ENCODE data around the gene RNF167. TPM values are rescaled to one million over a fixed set of nuclear protein-coding genes. Genes with fewer than 3 reads are reported as not detected.

The RNF167 gene
- polyA plus RNA-seq, 1 donor (not counting 4 experiments of a cell fraction or from before 2014, with no cell fraction given), result 101 TPM

DNA sequence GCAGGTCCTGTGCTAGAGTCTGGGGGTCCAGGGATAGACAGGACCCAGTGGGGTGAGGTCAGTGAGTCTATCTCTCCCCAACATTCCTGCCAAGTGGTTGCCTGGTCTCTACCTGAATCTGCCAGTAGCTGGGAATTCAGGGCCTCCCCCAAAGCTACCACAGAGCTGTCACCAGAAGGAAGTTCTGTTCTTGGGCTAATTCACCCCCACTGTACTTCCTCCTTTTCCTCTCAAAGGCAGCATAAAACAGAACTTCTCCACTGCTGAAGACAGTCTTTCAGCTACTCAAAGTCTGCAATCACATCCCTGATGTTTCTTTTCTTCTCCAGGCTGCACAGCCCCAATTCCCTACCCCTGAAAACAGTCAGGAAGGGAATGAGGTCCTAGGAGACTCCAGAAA lies 38.7 kb downstream of the RNF167 start:
- H4K20me1 ChIP-seq (ENCODE audit: control insufficient read depth, extremely low read depth, insufficient read depth, low read length), result no peaks in the 10 kb centered on the region
- dilution Hi-C loops (cut with MboI; ENCODE audit: extremely low pct_ligation_motif_present, low sequenced_read_pairs), result no loop called here
- peaks cover 44 to 57% of the 10 kb centered on the region in 2 experiments for H3K36me3 ChIP-seq (ENCODE audit: control insufficient read depth in 2 of 2, extremely low read depth in 1 of 2, insufficient read depth in 2 of 2, low read length in 2 of 2)
- no peaks in the 10 kb centered on the region for H3K9me3 ChIP-seq (ENCODE audit: control insufficient read depth, low read depth, low read length)
- no peaks in the 10 kb centered on the region for H3K9me1 ChIP-seq (ENCODE audit: control insufficient read depth, extremely low read depth, insufficient read depth, low read length)
- no peak overlapping the region for H3K4me3 ChIP-seq (ENCODE audit: control insufficient read depth in 2 of 3, extremely low read depth in 1 of 3, insufficient read depth in 2 of 3, low read depth in 1 of 3, low read length in 3 of 3)
- no peak overlapping the region for H2AFZ ChIP-seq (ENCODE audit: control insufficient read depth, low read length)
- no peak for FAIRE-seq
- no peaks in the 10 kb centered on the region for H3K79me2 ChIP-seq (ENCODE audit: control insufficient read depth, insufficient read depth, low read length)
- no peak overlapping the region for H3K27ac ChIP-seq (ENCODE audit: control insufficient read depth, insufficient read depth, low read length)
- H3K9ac ChIP-seq (ENCODE audit: control insufficient read depth, extremely low read depth, insufficient read depth, low read length), result no peak overlapping the region
- DNase-seq (ENCODE audit: low read depth, low spot score), result no peak
- no peaks in the 10 kb centered on the region for H3K27me3 ChIP-seq (ENCODE audit: control insufficient read depth, extremely low read depth, insufficient read depth, low read length)
- H3K4me1 ChIP-seq (ENCODE audit: control insufficient read depth, extremely low read depth, insufficient read depth, low read length), result no peaks in the 10 kb centered on the region
- H3K4me2 ChIP-seq (ENCODE audit: control insufficient read depth, extremely low read depth, insufficient read depth, low read depth, low read length), result no peak overlapping the region
- TF ChIP-seq, protein P1, sequence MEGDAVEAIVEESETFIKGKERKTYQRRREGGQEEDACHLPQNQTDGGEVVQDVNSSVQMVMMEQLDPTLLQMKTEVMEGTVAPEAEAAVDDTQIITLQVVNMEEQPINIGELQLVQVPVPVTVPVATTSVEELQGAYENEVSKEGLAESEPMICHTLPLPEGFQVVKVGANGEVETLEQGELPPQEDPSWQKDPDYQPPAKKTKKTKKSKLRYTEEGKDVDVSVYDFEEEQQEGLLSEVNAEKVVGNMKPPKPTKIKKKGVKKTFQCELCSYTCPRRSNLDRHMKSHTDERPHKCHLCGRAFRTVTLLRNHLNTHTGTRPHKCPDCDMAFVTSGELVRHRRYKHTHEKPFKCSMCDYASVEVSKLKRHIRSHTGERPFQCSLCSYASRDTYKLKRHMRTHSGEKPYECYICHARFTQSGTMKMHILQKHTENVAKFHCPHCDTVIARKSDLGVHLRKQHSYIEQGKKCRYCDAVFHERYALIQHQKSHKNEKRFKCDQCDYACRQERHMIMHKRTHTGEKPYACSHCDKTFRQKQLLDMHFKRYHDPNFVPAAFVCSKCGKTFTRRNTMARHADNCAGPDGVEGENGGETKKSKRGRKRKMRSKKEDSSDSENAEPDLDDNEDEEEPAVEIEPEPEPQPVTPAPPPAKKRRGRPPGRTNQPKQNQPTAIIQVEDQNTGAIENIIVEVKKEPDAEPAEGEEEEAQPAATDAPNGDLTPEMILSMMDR (optimal IDR thresholded peaks at IDR 0.05 in 1 of 3, IDR thresholded peaks at IDR 0.05 in 1 of 3, conservative IDR thresholded peaks at IDR 0.05 in 1 of 3; ENCODE audit: extremely low read depth in 1 of 3, insufficient read depth in 2 of 3, low read length in 3 of 3), result no peak
- no peak for TF ChIP-seq EZH2 (IDR thresholded peaks at IDR 0.05; ENCODE audit: low read length)

DNA sequence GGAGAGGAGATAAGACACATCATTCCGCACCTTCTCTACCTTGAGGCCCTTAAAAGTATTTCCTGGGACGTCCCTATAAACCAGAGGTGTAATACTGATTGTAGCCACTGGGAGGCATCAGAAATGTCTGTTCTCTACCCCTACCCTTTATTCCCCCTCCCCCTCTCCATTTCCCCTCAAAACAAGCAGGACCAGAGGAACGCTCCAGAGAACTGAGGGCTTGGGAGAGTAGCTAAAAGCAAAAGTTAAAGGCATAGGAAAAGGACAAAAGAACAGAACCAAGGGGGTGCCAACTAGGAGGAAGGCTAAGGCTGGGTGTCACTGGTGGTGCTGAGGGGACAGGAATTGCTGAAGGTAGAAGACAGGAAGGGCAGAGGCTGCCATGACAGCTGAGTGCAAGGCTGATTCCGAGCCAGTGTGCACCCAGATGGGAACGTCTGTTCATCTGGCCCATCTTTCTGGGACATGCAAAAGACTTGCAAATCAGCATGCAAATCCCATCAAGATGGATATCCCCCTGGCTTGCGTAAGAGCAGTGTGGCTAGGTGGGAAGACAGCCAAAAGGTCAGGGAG lies 40.7 kb downstream of the RNF167 start:
- no peak overlapping the region for H2AFZ ChIP-seq (ENCODE audit: control insufficient read depth, low read length)
- dilution Hi-C loops (cut with MboI; ENCODE audit: extremely low pct_ligation_motif_present, low sequenced_read_pairs), result no loop called here
- no peaks in the 10 kb centered on the region for H4K20me1 ChIP-seq (ENCODE audit: control insufficient read depth, extremely low read depth, insufficient read depth, low read length)
- H3K4me3 ChIP-seq (ENCODE audit: control insufficient read depth in 2 of 3, extremely low read depth in 1 of 3, insufficient read depth in 2 of 3, low read depth in 1 of 3, low read length in 3 of 3), result no peak overlapping the region
- no peak for TF ChIP-seq EZH2 (IDR thresholded peaks at IDR 0.05; ENCODE audit: low read length)
- TF ChIP-seq, protein P1 (optimal IDR thresholded peaks at IDR 0.05 in 1 of 3, IDR thresholded peaks at IDR 0.05 in 1 of 3, conservative IDR thresholded peaks at IDR 0.05 in 1 of 3; ENCODE audit: extremely low read depth in 1 of 3, insufficient read depth in 2 of 3, low read length in 3 of 3), result peak; percentile 56 to 72 (median 61)
- no peaks in the 10 kb centered on the region for H3K9me1 ChIP-seq (ENCODE audit: control insufficient read depth, extremely low read depth, insufficient read depth, low read length)
- no peaks in the 10 kb centered on the region for H3K4me1 ChIP-seq (ENCODE audit: control insufficient read depth, extremely low read depth, insufficient read depth, low read length)
- FAIRE-seq (peak; percentile 74), DNase-seq (ENCODE audit: low read depth, low spot score) (no peak)
- no peaks in the 10 kb centered on the region for H3K9me3 ChIP-seq (ENCODE audit: control insufficient read depth, low read depth, low read length)
- H3K27me3 ChIP-seq (ENCODE audit: control insufficient read depth, extremely low read depth, insufficient read depth, low read length), result no peaks in the 10 kb centered on the region
- H3K4me2 ChIP-seq (ENCODE audit: control insufficient read depth, extremely low read depth, insufficient read depth, low read depth, low read length), result no peak overlapping the region
- H3K79me2 ChIP-seq (ENCODE audit: control insufficient read depth, insufficient read depth, low read length), result peaks cover 3% of the 10 kb centered on the region
- H3K27ac ChIP-seq (ENCODE audit: control insufficient read depth, insufficient read depth, low read length), result no peak overlapping the region
- no peak overlapping the region for H3K9ac ChIP-seq (ENCODE audit: control insufficient read depth, extremely low read depth, insufficient read depth, low read length)
- H3K36me3 ChIP-seq (ENCODE audit: control insufficient read depth in 2 of 2, extremely low read depth in 1 of 2, insufficient read depth in 2 of 2, low read length in 2 of 2), result peaks cover 45 to 49% of the 10 kb centered on the region in 2 experiments

Measured in keratinocyte (primary cell).